GM21515 (cell line): ENCODE data around the gene MAP3K5.
"Not testable (repeated sequence)": the region's sequence is repeated elsewhere in the genome, so short reads cannot be mapped to it uniquely, and the experiment has no call there.

Source experiments
- ATAC-seq: cut with Tn5 transposase; IDR thresholded peaks from one replicate; pipeline ENCODE4 v1.9.1; 2021; ENCODE audit not compliant: unreplicated experiment

The MAP3K5 gene

DNA sequence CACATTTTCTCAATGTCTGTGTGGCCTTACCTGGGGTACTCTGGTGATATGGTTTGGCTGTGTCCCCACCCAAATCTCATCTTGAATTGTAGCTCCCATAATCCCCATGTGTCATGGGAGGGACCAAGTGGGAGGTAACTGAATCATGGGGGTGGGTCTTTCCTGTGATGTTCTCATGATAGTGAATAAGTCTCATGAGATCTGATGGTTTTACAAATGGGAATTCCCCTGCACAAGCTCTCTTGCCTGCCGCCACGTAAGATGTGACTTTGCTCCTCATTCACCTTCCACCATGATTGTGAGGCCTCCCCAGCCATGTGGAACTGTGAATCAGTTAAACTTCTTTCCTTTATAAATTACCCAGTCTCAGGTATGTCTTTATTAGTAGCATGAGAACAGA is 201.4 kb downstream of the MAP3K5 start:
- ATAC-seq = not testable (repeated sequence)

DNA sequence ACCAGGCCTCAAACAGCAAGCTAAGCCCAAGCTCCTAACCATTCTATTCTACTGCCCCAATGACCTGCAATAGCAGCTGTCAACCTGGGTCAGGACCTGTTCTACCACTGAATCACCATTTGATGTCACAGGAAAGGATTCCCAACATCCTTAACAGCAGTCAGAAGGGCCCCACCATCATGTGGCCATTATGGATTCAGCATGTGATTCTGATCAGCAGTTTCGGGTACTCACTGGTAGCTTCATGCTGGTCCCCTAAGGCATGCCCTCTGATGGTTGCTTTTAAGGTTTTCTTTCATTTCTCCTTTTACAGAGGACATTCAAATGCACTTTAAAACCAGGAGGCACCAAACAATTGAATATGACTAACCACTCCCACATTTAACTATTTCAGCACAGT is 204.8 kb downstream of the MAP3K5 start:
- no peak for ATAC-seq

DNA sequence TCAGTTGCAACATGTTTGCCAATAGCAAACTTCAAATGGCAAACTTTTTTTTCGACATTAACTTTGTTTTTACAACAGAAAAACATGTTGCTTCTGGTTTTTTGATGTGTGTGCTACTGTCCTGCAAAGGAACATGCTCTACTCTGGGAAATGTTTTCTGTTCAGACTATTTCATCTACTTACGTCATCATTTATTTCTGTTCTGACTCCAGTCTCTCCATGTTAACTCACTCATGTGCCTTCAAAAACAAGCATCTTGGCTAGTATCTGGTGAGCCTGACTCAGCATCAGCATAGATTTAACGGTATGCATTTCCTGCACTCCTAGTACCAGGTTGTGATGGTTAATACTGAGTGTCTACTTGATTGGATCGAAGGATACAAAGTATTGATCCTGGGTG is 206.0 kb downstream of the MAP3K5 start:
- ATAC-seq = no peak

GRCh38 chr6:136585523-136585922 is 206.8 kb downstream of the MAP3K5 start:
- ATAC-seq = not testable (repeated sequence)

GRCh38 chr6:136584290-136584689 is 208.0 kb downstream of the MAP3K5 start:
- ATAC-seq = not testable (repeated sequence)

GRCh38 chr6:136582711-136583471 is 209.4 kb downstream of the MAP3K5 start:
- no peak for ATAC-seq

DNA sequence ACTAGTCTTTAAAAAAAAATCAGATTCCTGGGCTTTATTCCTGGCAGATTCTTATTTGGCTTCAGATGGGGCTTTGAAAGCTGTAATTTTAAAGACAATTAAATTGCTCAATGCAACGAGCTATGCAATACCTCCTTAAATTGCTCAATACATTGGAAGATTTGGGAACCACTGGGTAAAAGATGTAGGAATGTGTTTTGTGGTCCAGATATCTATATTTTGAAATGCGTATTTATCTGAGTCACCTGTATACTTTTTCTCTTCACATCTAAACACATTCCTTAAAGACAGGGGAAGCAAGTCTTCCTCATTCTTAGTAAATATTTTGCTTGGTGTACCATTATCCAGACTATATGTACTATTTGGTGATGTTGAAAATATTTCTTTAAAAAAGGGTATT is 212.5 kb downstream of the MAP3K5 start:
- ATAC-seq = no peak

- no peak for ATAC-seq
These were observed 215.5 kb downstream of the MAP3K5 start for GRCh38 chr6:136576821-136577220.

DNA sequence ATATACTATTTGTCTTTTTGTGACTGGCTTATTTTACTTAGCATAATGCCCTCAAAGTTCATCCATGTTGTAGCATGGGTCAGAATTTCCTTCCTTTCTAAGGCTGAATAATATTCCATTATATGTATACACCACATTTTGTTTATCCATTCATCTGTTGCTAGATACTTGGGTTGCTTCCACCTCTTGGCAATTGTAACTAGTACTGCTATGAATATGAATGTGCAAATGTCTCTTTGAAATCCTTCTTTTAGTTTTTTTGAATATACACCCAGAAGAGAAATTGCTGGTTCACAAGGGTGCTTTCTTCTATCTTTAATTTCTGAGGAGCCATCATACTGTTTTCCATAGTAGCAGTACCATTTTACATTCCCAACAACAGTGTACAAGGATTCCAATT is 220.8 kb downstream of the MAP3K5 start:
- ATAC-seq = no peak

DNA sequence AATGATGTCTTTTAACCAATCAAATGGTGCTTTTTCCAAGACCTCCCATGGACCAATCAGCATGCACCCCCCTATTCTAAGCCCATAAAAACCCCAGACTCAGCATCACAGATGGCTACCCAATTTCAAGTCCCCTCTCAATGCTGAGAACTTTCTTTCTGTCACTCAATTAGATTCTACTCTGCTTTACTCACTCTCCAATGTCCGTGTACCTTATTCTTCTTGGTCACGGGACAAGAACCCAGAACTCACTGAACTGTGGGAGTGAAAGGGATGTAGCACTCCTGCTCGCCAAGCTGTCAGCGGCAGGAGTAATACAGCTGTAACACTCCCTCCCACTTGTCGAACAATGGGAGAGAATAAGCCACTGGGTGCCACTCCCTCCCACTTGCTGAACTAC is 221.2 kb downstream of the MAP3K5 start:
- ATAC-seq = no peak

DNA sequence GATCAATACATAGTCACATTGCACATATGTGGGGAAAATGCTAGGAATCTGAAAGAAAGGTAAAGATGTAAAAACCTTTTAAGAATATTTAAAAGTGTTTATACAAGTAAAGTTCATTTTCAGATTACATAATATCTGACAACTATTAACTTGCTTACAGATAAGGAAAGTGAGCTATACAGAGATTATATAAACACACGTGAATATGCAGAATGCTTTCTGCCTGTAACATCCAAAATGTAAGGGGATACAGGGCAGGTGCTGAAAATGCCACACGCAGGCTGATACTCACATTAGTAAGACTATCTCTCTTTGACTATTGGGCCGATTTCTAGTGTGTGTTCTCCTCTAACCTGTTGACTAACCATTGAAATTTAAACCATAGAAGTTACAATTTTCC is 224.1 kb downstream of the MAP3K5 start:
- ATAC-seq = no peak

DNA sequence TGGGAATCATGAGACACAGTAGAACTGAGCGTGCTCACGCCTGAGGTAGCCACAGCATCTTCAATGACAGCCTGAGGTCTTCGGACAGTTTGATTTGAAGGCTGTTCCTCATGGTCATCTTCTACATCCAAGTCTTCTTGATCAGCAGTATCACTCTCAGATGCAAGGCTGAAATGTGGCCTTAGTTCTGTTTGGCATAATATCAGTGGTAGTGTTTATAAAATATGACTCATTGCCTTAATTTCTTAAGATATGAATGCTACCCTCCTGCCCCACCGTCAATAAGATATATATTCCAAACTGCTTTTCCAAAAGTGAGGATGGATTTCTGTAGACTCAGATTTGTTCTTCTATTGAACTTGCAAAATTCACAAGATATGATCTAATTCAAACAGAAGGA is 224.6 kb downstream of the MAP3K5 start:
- no peak for ATAC-seq

GRCh38 chr6:136566851-136567250 is 225.4 kb downstream of the MAP3K5 start:
- ATAC-seq = no peak

- no peak for ATAC-seq
These were observed 226.2 kb downstream of the MAP3K5 start for GRCh38 chr6:136566007-136566487.

DNA sequence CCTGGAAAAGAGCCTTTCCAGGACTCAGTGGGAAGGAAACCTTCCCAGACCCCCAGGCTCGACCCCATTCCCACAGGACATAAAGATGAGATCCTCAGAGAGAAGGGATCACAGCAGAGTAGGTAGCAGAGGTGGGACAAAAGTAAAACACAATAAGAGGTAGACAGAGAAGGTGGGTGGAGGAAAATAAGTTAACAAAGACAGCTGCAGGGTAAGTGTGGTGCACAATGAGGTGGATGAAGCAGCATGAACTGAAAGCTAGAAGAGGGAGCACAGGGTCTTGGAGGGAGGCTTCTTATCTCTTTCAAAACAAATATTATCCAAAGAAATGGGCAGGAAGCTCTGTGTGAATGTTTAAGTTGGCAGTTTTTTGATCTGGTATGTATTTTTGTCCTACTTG is 228.1 kb downstream of the MAP3K5 start:
- no peak for ATAC-seq

DNA sequence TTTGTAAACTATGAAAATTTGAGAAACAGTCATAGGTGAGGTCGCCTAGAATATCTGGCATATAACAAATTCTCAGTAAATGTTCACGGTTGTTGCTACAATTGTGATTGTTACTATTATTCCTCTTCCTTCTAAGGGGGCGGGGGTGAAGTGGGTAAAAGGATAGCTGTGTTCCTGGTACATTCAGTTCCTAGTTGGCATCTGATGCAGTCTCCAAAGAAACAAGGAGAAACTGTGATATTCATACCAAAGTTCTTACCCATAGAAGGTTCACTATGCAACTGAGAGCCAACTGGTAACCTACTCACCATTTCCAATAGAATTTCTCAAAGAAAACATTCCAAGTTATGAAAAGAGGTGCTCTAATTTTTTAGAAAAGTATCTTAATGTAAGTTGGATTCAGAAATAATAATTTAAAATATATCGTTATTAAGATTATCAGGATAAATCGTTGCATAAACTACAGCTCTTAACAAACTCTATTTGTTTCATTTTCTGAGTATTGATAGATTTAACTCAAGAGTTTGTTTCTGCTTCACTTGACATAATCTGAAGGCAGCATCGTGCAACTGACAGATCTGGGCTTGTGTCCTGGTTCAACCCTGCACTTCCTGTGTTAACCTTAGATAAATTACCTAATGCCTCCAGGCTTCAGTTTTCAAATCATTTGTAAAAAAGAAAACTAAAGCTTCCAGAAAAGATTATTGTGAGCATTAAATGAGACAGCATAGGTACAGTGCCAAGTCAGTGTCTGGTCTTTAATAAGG is 228.7 kb downstream of the MAP3K5 start:
- ATAC-seq = no peak

- ATAC-seq = no peak
These were observed 230.1 kb downstream of the MAP3K5 start for GRCh38 chr6:136562211-136562610.

GRCh38 chr6:136553166-136553787 is 239.0 kb downstream of the MAP3K5 start:
- no peak for ATAC-seq

GRCh38 chr6:136552054-136552453 is 240.2 kb downstream of the MAP3K5 start:
- no peak for ATAC-seq

GRCh38 chr6:136551103-136551502 is 241.2 kb downstream of the MAP3K5 start:
- ATAC-seq = no peak

DNA sequence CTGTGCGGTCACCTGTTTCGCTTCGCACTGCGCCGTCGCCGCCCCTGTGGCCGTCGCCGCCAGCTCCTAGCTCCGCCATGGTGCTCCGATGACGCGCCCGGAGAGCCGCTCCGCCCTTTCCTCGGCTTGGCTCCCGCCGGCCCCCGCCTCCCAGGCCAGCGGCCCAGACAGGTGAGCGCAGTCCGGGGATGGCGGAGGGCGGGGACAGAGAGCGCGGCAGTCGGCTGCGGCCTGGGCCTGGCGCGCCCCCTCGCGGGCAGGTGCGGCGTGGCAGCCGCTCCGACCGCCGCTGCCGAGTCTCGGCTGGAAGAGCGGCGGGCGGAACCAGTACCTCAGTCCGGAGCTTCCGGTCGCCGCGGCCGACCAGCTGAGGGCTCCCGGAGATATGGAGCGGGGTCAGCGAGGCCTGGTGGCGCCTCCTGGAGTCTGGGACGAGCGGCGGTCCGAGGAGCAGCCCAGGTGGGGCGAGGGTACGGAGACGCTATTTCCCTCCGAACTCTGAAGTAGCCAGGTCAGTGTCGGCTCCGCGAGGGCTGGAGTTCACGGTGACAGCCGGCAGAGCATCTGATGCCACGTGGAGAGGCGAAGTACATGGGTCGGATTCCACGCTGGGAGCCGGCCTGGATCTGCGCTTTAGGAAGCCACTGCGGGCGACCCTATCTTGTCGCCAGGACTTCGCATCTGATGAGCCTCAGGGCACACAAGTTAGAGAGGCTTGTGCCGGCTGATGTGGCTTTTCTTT is 241.8 kb downstream of the MAP3K5 start, which contains the start of gene MAP7:
TSS of gene MAP7 (minus strand) at position 93 of the 742 bp plus-strand sequence. CDS start at position 79, 14 bp downstream.
- ATAC-seq = peak; percentile 77
